OCI-LY3 (cell line): ENCODE measurements around the gene HCFC1R1.

Experiments
- EZH2phosphoT487 ChIP-seq: fragments of 200-600 bp; shearing (Covaris generic); IDR thresholded peaks from 2 replicates; pipeline ENCODE4 v1.6.1; 2018; ENCODE audit warnings: antibody characterized with exemption, mixed run types, low read depth
- TF ChIP-seq, protein P1 (sequence below): fragments of 200-600, 300-600 bp; sonication (generic); IDR thresholded peaks from 2 replicates; pipeline ENCODE4 v1.5.1; 2014; ENCODE audit warnings: antibody characterized with exemption, low read length, low read depth

DNA sequence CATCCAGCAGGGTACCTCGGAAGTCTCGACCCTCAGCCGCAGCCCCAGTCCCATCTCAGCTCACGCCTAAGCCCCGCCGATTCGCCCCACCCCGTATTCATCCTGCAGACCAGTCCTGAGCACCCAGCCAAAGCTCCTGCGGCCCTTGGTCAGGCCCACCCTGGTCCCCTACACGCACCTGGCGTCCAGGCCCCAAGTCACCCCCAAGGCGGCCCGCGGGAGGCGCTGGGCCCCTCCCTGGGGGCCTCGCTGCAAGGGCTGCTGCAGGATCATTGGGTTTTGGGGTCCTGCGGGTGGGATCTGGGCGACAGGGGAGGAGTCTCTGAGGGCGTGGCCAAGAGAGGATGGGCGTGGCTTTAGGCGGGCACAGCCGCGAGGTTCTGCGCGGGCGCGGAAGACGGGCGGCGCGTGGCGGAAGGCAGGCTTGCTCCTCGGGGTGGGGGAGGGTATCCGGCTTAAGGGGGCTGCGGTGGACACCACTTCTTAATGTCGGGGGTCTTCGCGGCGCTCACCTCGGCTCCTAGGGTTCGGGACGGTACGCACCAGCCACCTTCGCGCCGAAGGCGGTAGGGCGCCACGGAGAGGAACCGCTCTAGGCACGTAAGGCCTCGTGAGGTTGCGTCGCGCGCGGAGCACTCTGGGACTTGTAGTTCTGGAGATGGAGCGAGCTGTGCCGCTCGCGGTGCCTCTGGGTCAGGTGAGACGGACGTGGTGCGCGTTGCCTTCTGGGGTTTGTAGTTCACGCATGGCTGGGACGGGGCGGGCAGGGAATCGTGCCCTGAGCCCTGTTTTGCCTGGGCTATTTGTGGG lies at the start of gene HCFC1R1, which contains the start of gene THOC6:
- TF ChIP-seq, protein P1, sequence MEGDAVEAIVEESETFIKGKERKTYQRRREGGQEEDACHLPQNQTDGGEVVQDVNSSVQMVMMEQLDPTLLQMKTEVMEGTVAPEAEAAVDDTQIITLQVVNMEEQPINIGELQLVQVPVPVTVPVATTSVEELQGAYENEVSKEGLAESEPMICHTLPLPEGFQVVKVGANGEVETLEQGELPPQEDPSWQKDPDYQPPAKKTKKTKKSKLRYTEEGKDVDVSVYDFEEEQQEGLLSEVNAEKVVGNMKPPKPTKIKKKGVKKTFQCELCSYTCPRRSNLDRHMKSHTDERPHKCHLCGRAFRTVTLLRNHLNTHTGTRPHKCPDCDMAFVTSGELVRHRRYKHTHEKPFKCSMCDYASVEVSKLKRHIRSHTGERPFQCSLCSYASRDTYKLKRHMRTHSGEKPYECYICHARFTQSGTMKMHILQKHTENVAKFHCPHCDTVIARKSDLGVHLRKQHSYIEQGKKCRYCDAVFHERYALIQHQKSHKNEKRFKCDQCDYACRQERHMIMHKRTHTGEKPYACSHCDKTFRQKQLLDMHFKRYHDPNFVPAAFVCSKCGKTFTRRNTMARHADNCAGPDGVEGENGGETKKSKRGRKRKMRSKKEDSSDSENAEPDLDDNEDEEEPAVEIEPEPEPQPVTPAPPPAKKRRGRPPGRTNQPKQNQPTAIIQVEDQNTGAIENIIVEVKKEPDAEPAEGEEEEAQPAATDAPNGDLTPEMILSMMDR: no peak
- no peak for TF ChIP-seq EZH2phosphoT487
